Motor neuron (in vitro differentiated cells): ENCODE data around the gene MAN2C1. TPM values are rescaled to one million over a fixed set of nuclear protein-coding genes. Genes with fewer than 3 reads are reported as not detected.
A peak's percentile ranks its signal among the peaks of the same experiment; 100 is the strongest.
"Not testable (repeated sequence)": the region's sequence is repeated elsewhere in the genome, so short reads cannot be mapped to it uniquely, and the experiment has no call there.

Source experiments
- ATAC-seq, 8 experiments: fragments of 200-7000 bp; cut with Tn5 transposase; replicated peaks in 6 of 8; 2 replicates each; pipeline ENCODE4 v1.8.0; 2021; ENCODE audit warnings: mild to moderate bottlenecking in 8 of 8, moderate library complexity in 8 of 8
- H3K27ac ChIP-seq, 2 donors: fragments of 250-450 bp; sonication (Bioruptor Pico); 2 replicates each; pipeline ENCODE4 v1.9.0; 2021; ENCODE audit warnings: antibody characterized with exemption in 2 of 2, mild to moderate bottlenecking in 2 of 2, moderate library complexity in 1 of 2
- H3K4me1 ChIP-seq, 2 donors: fragments of 250-450 bp; sonication (Bioruptor Pico); replicated peaks in 1 of 2; 2 replicates each; pipeline ENCODE4 v1.6.1; 2021; ENCODE audit warnings: antibody characterized with exemption in 2 of 2, mild to moderate bottlenecking in 2 of 2, moderate library complexity in 1 of 2
- H3K4me3 ChIP-seq, 5 donors: fragments of 250-450 bp; sonication (Bioruptor Pico); 2 replicates each; pipeline ENCODE4 v1.9.0; 2021; ENCODE audit warnings: antibody characterized with exemption in 5 of 5, mild to moderate bottlenecking in 5 of 5, moderate library complexity in 4 of 5
- WGBS, 10 experiments: fragments of 450-650 bp; shearing (Covaris generic); methylation state at CpG; one replicate each; pipeline ENCODE4 v1.0.0; 2022; 5-methylcytosine and 5-hydroxymethylcytosine counted together
- in situ Hi-C, 9 experiments: fragments of 400-800 bp; cut with MboI; loops; one replicate each; pipeline ENCODE4 v1.15.0; 2021; ENCODE audit warnings: low sequenced_read_pairs in 9 of 9, low pct_unique_long_range_greater_than_20kb in 2 of 9; ENCODE audit not compliant: unreplicated experiment in 9 of 9
- total RNA-seq, 8 experiments: library from RNA; unstranded; fragments of 300-600 nt; gene quantifications; 2 replicates each; pipeline versions ENCODE4 v1.2.3 to v1.2.4, GENCODE V29; 2022

The MAN2C1 gene
- total RNA-seq, 8 experiments from 2014 or later = 39.3 to 179 (median 63.1) TPM

DNA sequence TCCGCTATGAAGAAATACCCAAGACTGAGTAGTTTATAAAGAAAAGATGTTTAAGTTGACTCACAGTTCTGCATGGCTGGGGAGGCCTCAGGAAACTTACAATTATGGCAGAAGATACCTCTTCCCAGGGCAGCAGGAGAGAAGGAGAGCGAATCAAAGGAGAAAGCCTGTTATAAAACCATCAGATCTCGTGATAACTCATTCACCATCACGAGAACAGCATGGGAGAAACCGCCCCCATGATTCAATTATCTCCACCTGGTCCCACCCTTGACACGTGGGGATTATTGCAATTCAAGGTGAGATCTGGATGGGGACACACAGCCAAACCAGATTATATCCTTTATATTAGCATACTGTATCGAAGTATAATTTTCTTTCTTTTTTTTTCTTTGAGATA is 36.3 kb downstream of the MAN2C1 start:
- H3K4me3 ChIP-seq, H3K27ac ChIP-seq, in situ Hi-C loops, ATAC-seq, H3K4me1 ChIP-seq: not testable (repeated sequence)
- 26 to 100% (median 64%) methylated on average over 1 to 7 of the region's 7 CpGs for WGBS, 10 experiments

GRCh38 chr15:75329571-75329970 is 38.8 kb downstream of the MAN2C1 start:
- 80 to 100% (median 100%) methylated on average over 1 to 2 of the region's 2 CpGs; no CpG with 5 or more reads in 5 of the 10 experiments for WGBS, 10 experiments
- no peak overlapping the region for H3K27ac ChIP-seq
- no peak for ATAC-seq
- in situ Hi-C loops = no loop called here
- H3K4me1 ChIP-seq = no peaks in the 10 kb centered on the region
- no peak overlapping the region for H3K4me3 ChIP-seq

DNA sequence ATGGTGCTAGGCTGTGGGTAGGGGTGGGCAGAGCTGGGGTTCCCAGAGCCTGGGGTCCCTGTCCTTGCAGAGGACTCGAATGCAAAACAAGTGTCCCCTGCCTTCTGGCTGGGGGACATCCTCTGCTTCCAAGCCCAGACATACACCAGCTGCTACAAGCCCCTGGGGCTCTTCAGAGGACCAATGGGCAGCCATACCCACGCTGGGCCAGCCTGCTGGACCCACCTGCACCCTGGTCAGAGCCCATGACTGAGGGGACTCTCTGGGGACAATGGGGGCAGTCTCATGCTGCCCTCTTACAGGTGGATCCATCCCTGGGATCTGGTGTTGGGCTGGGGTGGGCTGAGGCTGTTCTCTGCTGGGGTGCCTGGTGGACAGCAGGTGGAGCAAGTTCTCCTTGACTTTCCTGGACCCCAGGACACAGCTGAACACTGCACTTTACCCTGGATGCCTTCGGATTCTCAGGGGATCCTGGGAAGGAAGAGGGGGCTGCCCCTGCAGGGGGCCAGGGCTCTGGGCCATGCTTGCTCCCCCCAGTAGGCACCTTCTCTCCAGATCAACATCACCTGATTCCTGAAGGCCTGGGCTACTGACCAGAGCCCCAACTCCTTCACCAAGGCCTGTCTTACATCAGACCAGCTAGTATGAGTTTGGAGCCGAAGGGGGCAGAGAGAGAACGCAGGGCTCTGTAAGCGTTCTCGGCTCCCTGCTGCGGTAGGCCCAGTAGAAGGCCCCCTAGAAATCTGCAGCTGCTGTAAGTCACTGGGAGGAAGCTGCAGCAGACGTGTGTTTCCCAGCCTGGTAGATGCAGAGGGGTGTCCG is 39.7 kb downstream of the MAN2C1 start:
- no peak overlapping the region for H3K27ac ChIP-seq
- no peak overlapping the region for H3K4me3 ChIP-seq
- ATAC-seq = no peak
- 0 to 69% (median 33%) methylated on average over 1 to 3 of the region's 10 CpGs; no CpG with 5 or more reads in 5 of the 10 experiments for WGBS, 10 experiments
- H3K4me1 ChIP-seq = no peaks in the 10 kb centered on the region
- in situ Hi-C loops = no loop called here

DNA sequence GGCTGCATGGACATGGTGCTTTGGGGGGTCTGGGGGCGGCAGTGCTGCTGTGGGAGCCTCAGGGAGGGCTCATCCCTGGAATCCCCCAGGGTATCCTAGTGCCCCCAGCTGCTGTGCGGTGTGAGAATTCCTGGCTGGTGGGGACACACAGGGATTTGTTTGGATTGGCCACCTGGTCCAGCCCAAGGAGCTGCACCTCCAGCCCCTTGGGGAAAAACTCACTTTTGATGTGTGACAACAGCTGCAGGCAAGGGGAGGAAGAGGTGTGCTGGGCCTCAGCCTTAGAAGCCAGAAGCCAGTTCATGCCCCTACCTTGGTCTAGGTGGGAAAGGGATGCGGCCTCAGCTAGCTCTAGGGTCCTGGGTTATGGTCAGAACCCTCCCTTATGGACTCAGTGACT is 40.9 kb downstream of the MAN2C1 start:
- H3K27ac ChIP-seq = no peak overlapping the region
- in situ Hi-C loops = no loop called here
- no CpG with 5 or more reads among the region's 3 CpGs for WGBS, 10 experiments
- no peaks in the 10 kb centered on the region for H3K4me1 ChIP-seq
- H3K4me3 ChIP-seq = no peak overlapping the region
- ATAC-seq = no peak

DNA sequence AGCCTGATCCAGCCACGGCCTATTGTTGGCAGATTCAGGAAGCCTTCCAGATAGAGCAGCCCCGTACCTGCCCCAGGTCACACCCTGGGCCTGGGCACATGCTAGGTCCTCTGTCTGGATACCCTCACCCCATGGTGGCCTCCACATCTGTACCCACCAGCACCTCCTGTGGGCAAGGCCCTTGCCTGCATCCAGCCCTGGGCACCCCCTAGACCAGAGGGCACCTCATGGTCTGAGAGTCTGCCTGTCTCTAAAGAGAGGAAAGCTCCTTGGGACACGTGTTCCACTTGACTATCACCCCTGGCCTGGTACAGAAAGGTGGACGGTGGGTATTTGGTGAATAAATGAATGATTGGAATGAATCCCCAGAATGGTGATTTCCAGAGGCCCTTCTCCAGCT is 41.4 kb downstream of the MAN2C1 start:
- 57 to 86% (median 73%) methylated on average over 1 to 3 of the region's 4 CpGs; no CpG with 5 or more reads in 4 of the 10 experiments for WGBS, 10 experiments
- in situ Hi-C loops = no loop called here
- Histone ChIP-seq H3K4me3 (no peak overlapping the region), H3K4me1 (no peaks in the 10 kb centered on the region), H3K27ac (no peak overlapping the region)
- no peak for ATAC-seq

DNA sequence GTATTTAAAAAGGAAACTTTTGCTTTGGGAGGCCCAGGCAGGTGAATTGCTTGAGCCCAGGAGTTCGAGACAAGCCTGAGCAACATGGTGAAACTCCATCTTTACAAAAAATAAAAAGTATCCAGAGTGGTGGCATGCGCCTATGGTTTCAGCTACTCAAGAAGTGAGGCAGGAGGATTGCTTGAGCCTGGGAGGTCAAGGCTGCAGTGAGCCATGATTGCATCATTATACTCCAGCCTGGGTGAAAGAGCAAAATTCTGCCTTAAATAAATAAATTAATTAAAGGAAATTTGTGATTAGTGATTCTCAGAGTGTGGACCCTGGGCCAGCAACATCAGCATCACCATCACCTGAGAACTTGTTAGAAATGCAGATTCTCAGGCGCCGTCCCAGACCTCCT is 42.5 kb downstream of the MAN2C1 start:
- in situ Hi-C loops = no loop called here
- Histone ChIP-seq H3K27ac (no peak overlapping the region), H3K4me3 (no peak overlapping the region), H3K4me1 (no peaks in the 10 kb centered on the region)
- WGBS, 10 experiments = 0 to 100% (median 45%) methylated on average over 1 to 2 of the region's 4 CpGs; no CpG with 5 or more reads in 6 of the 10 experiments
- ATAC-seq = no peak

DNA sequence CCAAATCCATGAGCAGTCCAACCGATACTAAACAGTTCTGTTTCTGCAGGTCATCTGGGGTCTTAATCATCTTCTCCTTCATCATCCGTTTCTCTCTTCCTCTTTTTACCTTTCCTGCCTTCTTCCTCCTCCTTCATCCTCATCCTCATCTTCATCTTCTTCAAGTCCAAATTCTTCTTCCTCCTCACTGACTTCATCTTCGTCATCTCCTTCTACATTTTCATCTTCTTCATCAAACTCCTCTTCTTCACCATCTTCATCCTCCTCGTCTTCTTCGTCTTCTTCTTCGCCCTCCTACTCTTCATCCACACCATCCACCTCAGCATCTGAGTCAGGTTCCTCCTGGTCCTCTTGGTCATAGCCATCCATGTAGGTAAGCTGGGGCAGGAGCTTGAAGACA is 46.7 kb downstream of the MAN2C1 start:
- 36 to 91% (median 80%) methylated on average over 3 to 6 of the region's 6 CpGs for WGBS, 10 experiments
- Histone ChIP-seq H3K4me3 (no peak overlapping the region), H3K27ac (no peak overlapping the region), H3K4me1 (no peaks in the 10 kb centered on the region)
- in situ Hi-C loops = loop anchor here in 1 of 9 experiments (25.0 kb wide), 1 partner anchor 309 kb away; the partner anchor contains the start of gene PPCDC
- no peak for ATAC-seq

DNA sequence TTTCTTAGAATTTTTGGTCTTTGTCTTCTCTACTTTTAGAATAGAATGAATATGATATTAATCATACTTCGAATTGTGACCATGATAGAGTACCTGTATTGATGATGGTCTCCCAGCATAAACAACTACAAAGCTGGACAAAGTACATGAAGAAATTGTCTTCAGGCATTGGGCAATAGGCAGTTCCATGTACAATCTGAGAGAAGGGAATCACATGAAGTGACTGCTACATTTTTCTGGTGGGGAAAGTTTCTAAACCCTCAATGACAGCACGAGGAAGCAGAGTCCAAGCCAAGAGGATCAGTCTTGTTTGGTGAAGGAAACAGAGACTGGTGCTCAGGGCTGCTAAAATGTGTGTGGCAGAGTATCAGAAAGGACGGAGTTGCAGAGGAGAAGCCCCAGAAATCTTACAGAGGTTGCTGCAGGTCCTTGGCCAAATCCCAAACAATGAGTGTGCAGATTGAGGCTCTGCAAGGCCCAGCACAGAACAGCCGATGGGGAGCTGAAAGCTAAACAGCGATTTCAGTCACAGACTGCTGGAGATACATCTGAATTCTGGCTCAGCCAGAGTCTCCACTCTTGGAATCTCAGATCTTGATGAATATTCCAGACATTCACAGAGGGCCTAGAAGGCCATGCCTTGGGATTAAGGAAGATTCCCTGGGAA is 49.0 kb downstream of the MAN2C1 start:
- 20 to 86% (median 80%) methylated on average over 1 to 3 of the region's 5 CpGs; no CpG with 5 or more reads in 4 of the 10 experiments for WGBS, 10 experiments
- H3K4me3 ChIP-seq, ATAC-seq, H3K4me1 ChIP-seq, H3K27ac ChIP-seq: not testable (repeated sequence)
- in situ Hi-C loops = loop anchor here in 1 of 9 experiments (25.0 kb wide), 1 partner anchor 307 kb away; the partner anchor contains the start of gene PPCDC

DNA sequence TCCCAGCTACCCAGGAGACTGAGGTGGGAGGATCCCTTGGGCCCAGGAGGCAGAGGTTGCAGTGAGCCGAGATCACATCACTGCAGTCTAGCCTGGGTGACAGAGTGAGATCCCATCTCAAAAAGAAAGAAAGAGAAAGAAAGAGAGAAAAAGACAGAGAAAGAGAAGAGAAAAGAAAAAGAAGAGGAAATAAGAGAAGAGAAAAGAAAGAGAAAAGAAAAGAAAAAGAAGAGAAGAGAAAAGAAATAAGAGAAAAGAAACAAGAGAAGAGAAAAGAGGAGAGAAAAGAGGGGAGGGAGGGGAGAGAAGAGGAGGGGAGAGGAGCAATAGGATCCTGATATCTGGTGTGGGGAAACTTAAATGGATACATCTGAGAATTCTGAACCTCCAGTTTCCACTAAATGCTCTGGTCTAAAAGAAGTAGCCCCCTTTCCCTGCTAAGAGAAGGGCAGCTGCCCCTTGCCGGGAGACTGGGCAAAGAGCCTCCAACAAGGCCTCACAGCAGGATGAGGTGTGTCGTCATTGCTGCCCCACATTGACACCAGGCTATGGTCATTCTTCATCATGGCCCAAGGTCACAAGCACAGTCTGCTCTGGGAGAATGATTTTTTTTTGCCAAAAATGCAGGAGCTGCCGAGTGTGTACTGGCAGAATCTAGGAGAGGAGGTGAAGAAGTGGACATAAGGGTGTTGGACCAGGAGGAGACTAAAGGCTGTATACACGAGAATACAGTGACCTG is 53.7 kb downstream of the MAN2C1 start:
- H3K27ac ChIP-seq = no peak overlapping the region
- H3K4me3 ChIP-seq = no peak overlapping the region
- H3K4me1 ChIP-seq = no peaks in the 10 kb centered on the region
- 25 to 100% (median 64%) methylated on average over 1 to 5 of the region's 5 CpGs; no CpG with 5 or more reads in 1 of the 10 experiments for WGBS, 10 experiments
- no peak for ATAC-seq
- in situ Hi-C loops = loop anchor here in 1 of 9 experiments (25.0 kb wide), 1 partner anchor 302 kb away; the partner anchor contains the start of gene PPCDC

DNA sequence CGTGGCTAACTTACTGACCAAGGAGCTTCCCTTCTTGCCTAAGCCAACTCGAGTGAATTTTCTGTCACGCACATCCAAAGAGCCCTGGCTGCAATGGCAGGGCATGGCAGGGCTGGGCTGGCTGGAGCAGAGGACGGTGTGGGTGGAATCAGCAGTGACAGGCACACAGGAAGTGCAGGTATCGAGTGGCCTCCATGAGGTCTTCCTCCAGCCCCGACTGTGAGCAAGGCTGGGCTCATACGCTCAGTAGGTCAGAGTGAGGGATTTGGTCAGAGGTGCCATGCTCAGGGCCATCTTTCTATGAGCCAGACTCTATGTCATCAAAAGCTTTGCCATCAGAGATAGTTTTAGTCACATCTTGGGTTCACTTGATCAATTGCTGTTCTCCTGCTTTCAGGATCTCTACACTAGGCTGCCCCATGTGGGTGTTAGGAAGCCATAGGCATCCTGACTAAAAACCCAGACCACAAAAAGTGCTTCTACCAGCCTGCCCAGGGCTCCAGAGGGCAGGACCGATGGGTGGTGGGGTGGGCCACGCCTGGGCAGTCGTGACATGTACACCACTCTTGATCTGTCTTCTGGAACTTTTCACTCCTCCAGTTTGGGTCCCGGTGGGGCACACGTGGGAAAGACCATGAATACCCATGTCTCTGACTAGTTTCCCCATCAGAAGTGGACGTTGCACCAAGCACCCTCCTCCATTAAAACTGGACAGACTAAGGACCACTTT is 55.1 kb downstream of the MAN2C1 start:
- no peak overlapping the region for H3K27ac ChIP-seq
- in situ Hi-C loops = loop anchor here in 1 of 9 experiments (25.0 kb wide), 1 partner anchor 301 kb away; the partner anchor contains the start of gene PPCDC
- WGBS, 10 experiments = 50 to 100% (median 67%) methylated on average over 1 to 9 of the region's 13 CpGs; no CpG with 5 or more reads in 3 of the 10 experiments
- no peak overlapping the region for H3K4me3 ChIP-seq
- no peak for ATAC-seq
- no peaks in the 10 kb centered on the region for H3K4me1 ChIP-seq

- 80 to 100% methylated on average over 1 of the region's 1 CpG; no CpG with 5 or more reads in 8 of the 10 experiments for WGBS, 10 experiments
- H3K4me1 ChIP-seq, H3K4me3 ChIP-seq, H3K27ac ChIP-seq, ATAC-seq: not testable (repeated sequence)
- in situ Hi-C loops = loop anchor here in 1 of 9 experiments (25.0 kb wide), 1 partner anchor 300 kb away; the partner anchor contains the start of gene PPCDC
Observed at GRCh38 chr15:75312548-75312947, 55.9 kb downstream of the MAN2C1 start.

- peak in 2 of 8 experiments; percentile 28 to 30 for ATAC-seq
- in situ Hi-C loops = loop anchor here in 1 of 9 experiments (25.0 kb wide), 1 partner anchor 297 kb away; the partner anchor contains the start of gene PPCDC
- no peaks in the 10 kb centered on the region for H3K4me1 ChIP-seq
- no peak overlapping the region for H3K4me3 ChIP-seq
- H3K27ac ChIP-seq = no peak overlapping the region
Observed at GRCh38 chr15:75309711-75310110, 58.7 kb downstream of the MAN2C1 start.
